NCI-H2029 treated with DMSO at 0.1 percent for 48 hours (cell line): ENCODE results near the gene STX1B.
"Not testable (repeated sequence)": the region's sequence is repeated elsewhere in the genome, so short reads cannot be mapped to it uniquely, and the experiment has no call there.

Source experiments
- DNase-seq: peaks from one replicate; lab custom pipeline; 2025; lab: John Stamatoyannopoulos, UW

Gene STX1B

DNA sequence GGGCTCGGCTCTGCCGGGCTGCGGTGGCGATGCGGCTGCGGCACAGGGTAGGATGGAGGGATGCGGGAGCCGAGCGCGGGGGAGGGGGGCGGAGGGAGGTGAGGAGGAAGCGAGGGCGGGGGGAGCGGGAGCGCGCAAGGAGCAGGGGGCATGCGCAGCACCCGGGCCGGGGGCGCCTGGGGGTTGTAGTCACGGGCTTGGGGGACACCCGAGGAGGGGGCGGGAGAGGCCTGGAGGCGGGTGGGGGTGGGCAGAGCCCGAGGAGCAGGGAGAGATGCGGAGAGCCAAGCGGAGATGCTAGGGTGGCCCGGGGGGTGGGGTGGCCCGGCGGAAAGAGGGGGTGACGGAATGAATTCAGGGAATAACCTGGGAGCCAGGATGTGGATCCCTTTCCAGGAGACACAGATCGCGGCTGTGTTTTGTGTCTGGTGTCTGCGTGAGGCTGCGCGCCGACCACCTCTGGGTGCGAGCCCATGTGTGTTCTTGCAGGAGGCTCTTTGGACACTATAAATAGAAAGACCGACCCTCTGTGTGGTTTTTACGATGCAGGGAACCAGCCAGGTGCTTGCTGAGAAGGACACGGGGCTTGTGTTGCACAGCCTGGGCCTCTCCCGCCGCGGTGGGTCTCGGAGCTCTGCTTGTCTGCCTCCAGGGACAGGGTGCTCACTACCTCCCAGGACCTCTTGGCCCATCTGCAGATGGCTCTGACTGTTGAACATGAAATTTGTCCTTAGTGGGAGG, at the start of gene STX1B:
Gene STX1B, minus strand, starts transcription at position 54 of the 741 bp plus-strand sequence. CDS start 242 bp downstream, outside the sequence.
- no peak for DNase-seq

GRCh38 chr16:31055613-31056012, 45.2 kb upstream of the STX1B start:
- DNase-seq = no peak

DNA sequence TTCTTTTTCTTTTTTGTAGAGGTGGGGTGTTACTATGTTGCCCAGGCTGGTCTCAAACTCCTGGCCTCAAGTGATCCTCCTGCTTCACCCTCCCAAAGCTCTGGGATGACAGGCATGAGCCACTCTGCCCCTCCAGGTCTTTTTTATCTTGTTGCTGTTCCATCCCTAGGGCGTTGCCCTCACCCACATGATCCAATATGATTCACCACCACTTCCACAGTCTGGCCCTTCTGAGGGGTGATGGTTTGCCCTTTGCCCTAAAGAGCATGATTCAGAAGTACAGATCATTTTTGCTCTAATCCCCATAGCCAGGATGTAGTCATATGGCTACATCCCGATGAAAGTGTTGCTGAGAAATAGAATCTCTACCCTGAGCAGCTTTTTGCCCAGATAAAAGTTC, 41.7 kb upstream of the STX1B start:
- no peak for DNase-seq

- DNase-seq = no peak
Observed at GRCh38 chr16:31050280-31051030, 40.0 kb upstream of the STX1B start.

- DNase-seq = no peak
Observed at GRCh38 chr16:31043898-31044481, 33.6 kb upstream of the STX1B start.

GRCh38 chr16:31043352-31043751, 32.9 kb upstream of the STX1B start:
- no peak for DNase-seq

DNA sequence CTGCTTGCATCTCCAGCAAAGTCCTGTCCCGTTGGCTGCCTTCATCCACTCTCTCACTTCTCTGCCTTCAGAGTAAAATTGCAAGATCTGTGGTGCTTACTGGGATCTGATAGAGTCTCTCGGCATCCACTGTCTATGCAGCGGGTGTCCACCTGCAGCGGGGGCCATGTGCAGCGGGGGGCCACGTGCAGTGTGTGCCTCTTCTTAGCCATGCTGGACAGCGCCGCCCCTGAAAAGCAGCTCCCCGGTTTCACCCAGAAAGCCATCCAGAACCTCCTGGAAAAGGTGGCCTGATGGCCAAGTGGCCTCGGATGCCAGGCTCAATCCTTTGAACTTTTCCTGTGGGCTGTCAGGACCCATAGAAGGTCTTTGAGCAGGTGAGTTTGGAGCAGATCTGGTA, 32.4 kb upstream of the STX1B start:
- DNase-seq = no peak

GRCh38 chr16:31038993-31039392, 28.6 kb upstream of the STX1B start:
- DNase-seq = no peak

DNA sequence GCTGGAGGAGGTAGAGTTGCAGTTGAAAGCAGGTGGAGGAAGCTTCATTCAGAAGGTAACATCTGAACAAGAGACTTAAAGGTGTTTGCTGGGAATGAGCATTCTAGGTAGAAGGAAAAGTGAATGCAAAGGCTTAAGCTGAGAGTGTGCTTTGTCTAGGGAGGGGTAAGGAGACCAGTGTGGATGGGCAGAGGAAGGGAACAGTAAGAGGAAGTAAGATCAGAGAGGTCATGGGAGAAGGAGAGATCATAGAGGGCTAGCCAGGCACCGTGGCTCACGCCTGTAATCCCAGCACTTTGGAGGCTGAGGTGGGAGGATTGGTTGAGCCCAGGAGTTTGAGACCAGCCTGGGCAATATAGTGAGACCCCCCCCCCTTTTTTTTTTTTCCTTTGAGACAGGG, 26.3 kb upstream of the STX1B start:
- no peak for DNase-seq

DNA sequence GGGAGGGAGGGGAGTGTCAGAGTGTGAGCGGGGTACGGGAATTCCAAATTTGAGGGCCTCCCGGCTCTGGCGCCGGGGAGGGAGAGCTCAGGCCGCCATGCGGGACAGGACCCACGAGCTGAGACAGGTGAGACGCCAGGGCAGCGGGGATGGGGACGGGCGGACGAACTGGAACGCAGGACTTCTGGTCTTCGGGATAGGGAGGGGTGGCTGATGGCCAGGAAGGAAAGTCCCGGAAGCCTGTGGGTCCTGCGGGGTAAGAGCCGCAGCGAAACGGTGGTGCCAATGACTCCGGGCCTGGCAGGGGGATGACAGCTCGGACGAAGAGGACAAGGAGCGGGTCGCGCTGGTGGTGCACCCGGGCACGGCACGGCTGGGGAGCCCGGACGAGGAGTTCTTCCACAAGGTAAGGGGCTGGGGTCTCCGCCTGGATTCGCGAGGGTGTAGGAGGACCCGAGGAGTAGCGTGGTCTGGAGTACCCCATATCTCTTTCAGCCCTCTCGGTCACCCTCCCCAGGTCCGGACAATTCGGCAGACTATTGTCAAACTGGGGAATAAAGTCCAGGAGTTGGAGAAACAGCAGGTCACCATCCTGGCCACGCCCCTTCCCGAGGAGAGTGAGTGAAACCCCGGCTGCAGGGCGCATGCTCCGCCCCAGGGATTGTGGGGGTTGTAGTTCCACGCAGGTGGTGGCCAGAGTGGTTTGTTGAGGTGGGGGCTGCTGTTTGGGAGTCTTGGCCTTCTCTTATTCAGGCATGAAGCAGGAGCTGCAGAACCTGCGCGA, 23.5 kb upstream of the STX1B start:
- DNase-seq = peak; percentile 48

- DNase-seq = peak; percentile 76
Observed at GRCh38 chr16:31032736-31033708, 22.6 kb upstream of the STX1B start, which contains the start of gene STX4. TSS of gene STX4 (plus strand) at chr16:31033558. CDS start at chr16:31033806, 248 bp downstream.

GRCh38 chr16:31031276-31031675, 20.8 kb upstream of the STX1B start:
- DNase-seq = no peak

DNA sequence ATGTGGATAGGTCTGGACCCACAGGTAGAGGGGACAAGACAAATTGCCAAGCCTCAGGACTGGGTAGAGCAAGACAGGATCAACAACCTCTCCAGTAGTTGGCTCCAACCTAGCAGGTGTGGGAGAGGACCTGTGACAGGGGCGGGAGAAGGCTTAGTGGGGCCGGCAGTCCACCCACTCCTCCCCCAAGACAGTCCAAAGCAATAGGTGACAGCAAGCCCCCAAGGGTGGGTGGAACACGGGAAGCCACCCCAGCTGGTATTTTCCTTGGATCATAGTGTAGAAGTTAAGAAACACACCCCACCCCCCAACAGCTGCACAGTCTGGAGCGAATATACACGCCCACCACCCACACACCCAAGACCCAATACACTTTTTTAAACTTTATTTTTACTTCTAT, 18.8 kb upstream of the STX1B start:
- no peak for DNase-seq

DNA sequence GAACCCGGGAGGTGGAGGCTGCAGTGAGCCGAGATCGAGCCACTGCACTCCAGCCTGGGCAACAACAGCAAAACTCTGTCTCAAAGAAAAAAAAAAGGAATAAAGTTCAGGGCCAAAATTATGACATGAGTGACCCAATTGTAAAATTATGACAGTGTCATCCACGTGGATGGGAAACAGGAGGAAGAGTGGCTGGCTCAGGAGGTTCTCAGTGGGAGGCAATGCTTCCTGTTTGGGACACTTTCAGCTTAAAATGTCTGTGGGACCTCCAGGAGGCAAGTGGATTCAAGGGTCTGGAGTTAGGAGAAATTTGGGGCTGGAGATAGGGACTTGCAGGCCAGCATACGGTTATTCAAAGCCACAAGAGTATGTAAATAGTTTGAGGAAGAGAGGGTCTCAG, 14.9 kb upstream of the STX1B start:
- no peak for DNase-seq

GRCh38 chr16:31023627-31024226, 13.3 kb upstream of the STX1B start:
- DNase-seq = no peak

DNA sequence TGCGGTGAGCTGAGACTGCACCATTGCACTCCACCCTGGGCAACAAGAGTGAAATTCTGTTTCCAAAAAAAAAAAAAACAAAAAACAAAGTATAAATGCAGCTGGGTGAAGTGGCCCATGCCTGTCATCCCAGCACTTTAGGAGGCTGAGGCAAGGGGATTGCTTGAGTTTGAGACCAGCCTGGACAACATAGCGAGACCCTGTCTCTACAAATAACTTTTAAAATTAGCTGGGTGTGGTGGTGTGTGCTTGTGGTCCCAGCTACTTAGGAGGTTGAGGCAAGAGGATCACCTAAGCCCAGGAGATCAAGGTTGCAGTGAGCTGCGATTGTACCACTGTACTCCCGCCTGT, 12.8 kb upstream of the STX1B start:
- no peak for DNase-seq

GRCh38 chr16:31022544-31023251, 12.3 kb upstream of the STX1B start:
- no peak for DNase-seq

- no peak for DNase-seq
Observed at GRCh38 chr16:31020536-31020935, 10.1 kb upstream of the STX1B start.

DNA sequence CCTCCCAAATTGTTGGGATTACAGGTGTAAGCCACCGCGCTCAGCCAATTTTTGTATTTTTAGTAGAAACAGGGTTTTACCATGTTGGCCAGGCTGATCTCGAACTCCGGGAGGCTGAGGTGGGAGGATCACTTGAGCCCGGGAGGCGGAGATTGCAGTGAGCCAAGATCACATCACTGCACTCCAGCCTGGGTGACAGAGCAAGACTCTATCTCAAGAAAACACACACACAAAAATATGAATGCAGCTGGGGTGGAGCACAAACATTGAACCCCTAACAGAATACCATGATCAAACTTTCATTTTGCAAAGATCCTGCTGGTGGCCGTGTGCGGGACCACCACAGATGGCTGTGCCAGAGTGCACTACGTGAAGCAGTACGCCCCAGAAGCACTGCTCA, 7.3 kb upstream of the STX1B start:
- DNase-seq = not testable (repeated sequence)

DNA sequence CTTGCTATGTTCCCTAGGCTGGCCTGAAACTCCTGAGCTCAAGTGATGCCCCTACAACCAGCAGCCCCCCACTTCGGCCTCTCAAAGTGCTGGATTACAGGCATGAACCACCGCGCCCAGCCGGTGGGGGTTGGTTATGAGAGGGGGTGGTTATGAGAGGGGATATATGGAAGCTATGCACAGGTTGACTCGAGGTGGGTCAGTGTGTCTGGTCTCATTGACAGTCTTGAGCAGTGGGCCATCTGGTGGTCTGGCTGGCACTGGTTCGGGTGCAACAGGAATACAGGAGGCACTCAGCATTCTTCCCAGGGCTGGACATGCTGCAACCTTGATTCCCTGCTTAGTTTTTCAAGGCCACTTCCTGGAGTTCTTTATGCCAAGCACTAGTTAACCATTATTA, 5.6 kb upstream of the STX1B start:
- no peak for DNase-seq
